ENCODE data around the gene SNRPB.

SNRPB gene

GRCh38 chr20:2429051-2429450, 41.5 kb downstream of the SNRPB start:
- no peaks in the 10 kb centered on the region for H3K36me3 ChIP-seq (ENCODE audit: control insufficient read depth, insufficient read depth, low read length)
- H3K4me1 ChIP-seq (ENCODE audit: control insufficient read depth, insufficient read depth, low read length), result no peaks in the 10 kb centered on the region
- DNase-seq (ENCODE audit: low read depth, low spot score), result no peak
- no peaks in the 10 kb centered on the region for H3K9me3 ChIP-seq (ENCODE audit: control insufficient read depth, insufficient read depth, low read length)
- no peaks in the 10 kb centered on the region for H3K27me3 ChIP-seq (ENCODE audit: control insufficient read depth, insufficient read depth, low read length)
- H3K4me3 ChIP-seq (ENCODE audit: low read length), result no peak overlapping the region
- no peak overlapping the region for H3K27ac ChIP-seq (ENCODE audit: low read length)
- no CpG with 5 or more reads among the region's 6 CpGs for WGBS (ENCODE audit: insufficient coverage, insufficient read length)

- Histone ChIP-seq H3K4me1 (ENCODE audit: control insufficient read depth, insufficient read depth, low read length) (no peaks in the 10 kb centered on the region), H3K9me3 (ENCODE audit: control insufficient read depth, insufficient read depth, low read length) (no peaks in the 10 kb centered on the region), H3K27ac (ENCODE audit: low read length) (no peak overlapping the region), H3K27me3 (ENCODE audit: control insufficient read depth, insufficient read depth, low read length) (no peaks in the 10 kb centered on the region), H3K36me3 (ENCODE audit: control insufficient read depth, insufficient read depth, low read length) (no peaks in the 10 kb centered on the region), H3K4me3 (ENCODE audit: low read length) (no peak overlapping the region)
- DNase-seq (ENCODE audit: low read depth, low spot score), result no peak
- no CpG with 5 or more reads among the region's 5 CpGs for WGBS (ENCODE audit: insufficient coverage, insufficient read length)
Observed at GRCh38 chr20:2421247-2421646, 49.3 kb downstream of the SNRPB start.

GRCh38 chr20:2420510-2420909, 50.1 kb downstream of the SNRPB start:
- Histone ChIP-seq H3K9me3 (ENCODE audit: control insufficient read depth, insufficient read depth, low read length) (no peaks in the 10 kb centered on the region), H3K4me3 (ENCODE audit: low read length) (no peak overlapping the region), H3K27ac (ENCODE audit: low read length) (no peak overlapping the region), H3K4me1 (ENCODE audit: control insufficient read depth, insufficient read depth, low read length) (no peaks in the 10 kb centered on the region), H3K27me3 (ENCODE audit: control insufficient read depth, insufficient read depth, low read length) (no peaks in the 10 kb centered on the region), H3K36me3 (ENCODE audit: control insufficient read depth, insufficient read depth, low read length) (no peaks in the 10 kb centered on the region)
- WGBS (ENCODE audit: insufficient coverage, insufficient read length), result no CpG with 5 or more reads among the region's 1 CpG
- DNase-seq (ENCODE audit: low read depth, low spot score), result no peak

- Histone ChIP-seq H3K4me1 (ENCODE audit: control insufficient read depth, insufficient read depth, low read length) (no peaks in the 10 kb centered on the region), H3K36me3 (ENCODE audit: control insufficient read depth, insufficient read depth, low read length) (no peaks in the 10 kb centered on the region), H3K27me3 (ENCODE audit: control insufficient read depth, insufficient read depth, low read length) (no peaks in the 10 kb centered on the region), H3K4me3 (ENCODE audit: low read length) (no peak overlapping the region), H3K9me3 (ENCODE audit: control insufficient read depth, insufficient read depth, low read length) (no peaks in the 10 kb centered on the region), H3K27ac (ENCODE audit: low read length) (no peak overlapping the region)
- WGBS (ENCODE audit: insufficient coverage, insufficient read length), result no CpG with 5 or more reads among the region's 2 CpGs
- DNase-seq (ENCODE audit: low read depth, low spot score), result no peak
Observed at GRCh38 chr20:2418388-2418787, 52.2 kb downstream of the SNRPB start.

GRCh38 chr20:2417213-2417541, 53.4 kb downstream of the SNRPB start:
- no peak for DNase-seq (ENCODE audit: low read depth, low spot score)
- no peak overlapping the region for H3K4me3 ChIP-seq (ENCODE audit: low read length)
- whole genome bisulfite sequencing (ENCODE audit: insufficient coverage, insufficient read length), result no CpG with 5 or more reads among the region's 14 CpGs

GRCh38 chr20:2416541-2417212, 53.9 kb downstream of the SNRPB start:
- DNase-seq (ENCODE audit: low read depth, low spot score), result no peak
- H3K36me3 ChIP-seq (ENCODE audit: control insufficient read depth, insufficient read depth, low read length), result no peaks in the 10 kb centered on the region
- no peaks in the 10 kb centered on the region for H3K27me3 ChIP-seq (ENCODE audit: control insufficient read depth, insufficient read depth, low read length)
- H3K9me3 ChIP-seq (ENCODE audit: control insufficient read depth, insufficient read depth, low read length), result no peaks in the 10 kb centered on the region
- no peak overlapping the region for H3K4me3 ChIP-seq (ENCODE audit: low read length)
- H3K4me1 ChIP-seq (ENCODE audit: control insufficient read depth, insufficient read depth, low read length), result no peaks in the 10 kb centered on the region
- H3K27ac ChIP-seq (ENCODE audit: low read length), result no peak overlapping the region
- no CpG with 5 or more reads among the region's 6 CpGs for WGBS (ENCODE audit: insufficient coverage, insufficient read length)

More at GRCh38 chr20:2417213-2417541, 53.4 kb downstream of the SNRPB start:
- no peaks in the 10 kb centered on the region for H3K36me3 ChIP-seq (ENCODE audit: control insufficient read depth, insufficient read depth, low read length)
- no peaks in the 10 kb centered on the region for H3K9me3 ChIP-seq (ENCODE audit: control insufficient read depth, insufficient read depth, low read length)
- no peak overlapping the region for H3K27ac ChIP-seq (ENCODE audit: low read length)
- H3K27me3 ChIP-seq (ENCODE audit: control insufficient read depth, insufficient read depth, low read length), result no peaks in the 10 kb centered on the region
- H3K4me1 ChIP-seq (ENCODE audit: control insufficient read depth, insufficient read depth, low read length), result no peaks in the 10 kb centered on the region
